ENCODE measurements around the gene NKAIN4. TPM values are rescaled to one million over a fixed set of nuclear protein-coding genes. Genes with fewer than 3 reads are reported as not detected.

Gene NKAIN4
- 1 to 10 TPM in 1 of 4 donors, under 1 TPM in 1, not detected in 2; 0.51 to 5.9 TPM for polyA plus RNA-seq
- long read RNA-seq, donor 1, partial matches to known transcripts: 71 of 73 reads
- long read RNA-seq, donor 1, other reads (novel, unspliced or antisense): 0 of 73 reads
- long read RNA-seq, donor 2, partial matches to known transcripts: 0 of 2 reads
- long read RNA-seq, donor 2, other reads (novel, unspliced or antisense): 0 of 2 reads
- long read RNA-seq, donor 3, partial matches to known transcripts: 0 of 1 reads
- long read RNA-seq, donor 3, other reads (novel, unspliced or antisense): 0 of 1 reads
- long read RNA-seq, donor 4: 0 reads
- long read RNA-seq, donor 5, partial matches to known transcripts: 0 of 1 reads
- long read RNA-seq, donor 5, other reads (novel, unspliced or antisense): 0 of 1 reads
- long read RNA-seq, donor 6: 0 reads
- long read RNA-seq, donor 7, partial matches to known transcripts: 14 of 16 reads
- long read RNA-seq, donor 7, other reads (novel, unspliced or antisense): 0 of 16 reads
- long read RNA-seq, donor 8, partial matches to known transcripts: 0 of 2 reads
- long read RNA-seq, donor 8, other reads (novel, unspliced or antisense): 0 of 2 reads
- long read RNA-seq, donor 9: 0 reads
- long read RNA-seq, donor 10, partial matches to known transcripts: 0 of 4 reads
- long read RNA-seq, donor 10, other reads (novel, unspliced or antisense): 0 of 4 reads

GRCh38 chr20:63254232-63254605 is at the start of gene NKAIN4:
Gene NKAIN4 (minus strand): TSS chr20:63254463. CDS start chr20:63254450, 13 bp downstream.
- WGBS, 3 donors: 0 to 10% (median 2%) methylated on average over 7 to 46 of the region's 46 CpGs

DNA sequence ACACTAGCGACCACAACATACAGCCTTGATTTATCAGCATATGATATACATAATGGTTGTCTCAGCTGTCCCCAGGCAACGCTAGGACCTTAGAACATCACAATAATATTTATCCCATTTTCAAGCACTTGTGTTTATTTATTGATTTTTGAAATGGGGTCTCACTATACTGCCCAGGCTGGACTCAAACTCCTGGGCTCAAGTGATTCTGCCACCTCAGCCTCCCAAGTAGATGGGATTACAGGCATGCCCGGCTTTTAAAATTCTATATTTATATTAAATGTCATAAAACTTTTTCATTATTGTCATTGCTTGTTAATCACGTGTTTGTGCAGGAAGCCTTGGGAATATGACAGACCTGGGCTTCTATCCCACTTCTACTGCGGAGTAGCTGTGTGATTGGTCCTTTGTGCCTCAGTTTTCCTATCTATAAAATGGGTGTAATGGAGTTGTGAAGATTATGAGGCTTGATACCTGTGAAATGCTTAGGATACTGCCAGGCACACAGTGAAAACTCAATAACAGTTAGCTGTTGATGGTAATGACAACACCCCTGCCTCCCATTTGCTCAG is 48.9 kb upstream of the NKAIN4 start:
- Histone ChIP-seq H3K9me3 (ENCODE audit: control insufficient read depth in 2 of 2, insufficient read depth in 1 of 2, low read depth in 1 of 2, low read length in 1 of 2) (peaks cover 0 to 5% of the 10 kb centered on the region in 2 donors), H3K4me1 (ENCODE audit: control insufficient read depth in 3 of 3, insufficient read depth in 2 of 3, low read depth in 1 of 3, low read length in 2 of 3) (no peaks in the 10 kb centered on the region), H3K27ac (ENCODE audit: low read depth in 1 of 3, low read length in 2 of 3) (no peak overlapping the region), H3K36me3 (ENCODE audit: control insufficient read depth in 3 of 3, insufficient read depth in 2 of 3, low read depth in 1 of 3, low read length in 3 of 3) (no peaks in the 10 kb centered on the region), H3K4me3 (ENCODE audit: low read depth in 1 of 3, low read length in 3 of 3) (no peak overlapping the region), H3K27me3 (ENCODE audit: control insufficient read depth in 3 of 3, insufficient read depth in 3 of 3, low read length in 3 of 3) (peaks cover 0 to 8% (median 4%) of the 10 kb centered on the region in 3 donors)
- 57 to 68% (median 65%) methylated on average over 5 of the region's 5 CpGs for WGBS, 3 donors
- FAIRE-seq: no peak
- DNase-seq: no peak

More at GRCh38 chr20:63254232-63254605, at the start of gene NKAIN4:
- H3K36me3 ChIP-seq (ENCODE audit: control insufficient read depth in 3 of 3, insufficient read depth in 2 of 3, low read depth in 1 of 3, low read length in 3 of 3): no peaks in the 10 kb centered on the region
- DNase-seq (no peak), FAIRE-seq (no peak)
- no peaks in the 10 kb centered on the region for H3K9me3 ChIP-seq (ENCODE audit: control insufficient read depth in 2 of 2, insufficient read depth in 1 of 2, low read depth in 1 of 2, low read length in 1 of 2)
- H3K27me3 ChIP-seq (ENCODE audit: control insufficient read depth in 3 of 3, insufficient read depth in 3 of 3, low read length in 3 of 3): peaks cover 11 to 40% (median 23%) of the 10 kb centered on the region in 3 donors
- H3K4me3 ChIP-seq (ENCODE audit: low read depth in 1 of 3, low read length in 3 of 3): peak within 1 kb of the TSS in 1 of 3 donors; percentile 26
- no peak within 1 kb of the TSS for H3K27ac ChIP-seq (ENCODE audit: low read depth in 1 of 3, low read length in 2 of 3)
- peaks cover 0 to 12% (median 0%) of the 10 kb centered on the region in 3 donors for H3K4me1 ChIP-seq (ENCODE audit: control insufficient read depth in 3 of 3, insufficient read depth in 2 of 3, low read depth in 1 of 3, low read length in 2 of 3)

- Histone ChIP-seq H3K4me3 (ENCODE audit: low read depth in 1 of 3, low read length in 3 of 3) (no peak overlapping the region), H3K27me3 (ENCODE audit: control insufficient read depth in 3 of 3, insufficient read depth in 3 of 3, low read length in 3 of 3) (peaks cover 0 to 8% (median 4%) of the 10 kb centered on the region in 3 donors), H3K27ac (ENCODE audit: low read depth in 1 of 3, low read length in 2 of 3) (no peak overlapping the region), H3K36me3 (ENCODE audit: control insufficient read depth in 3 of 3, insufficient read depth in 2 of 3, low read depth in 1 of 3, low read length in 3 of 3) (no peaks in the 10 kb centered on the region), H3K4me1 (ENCODE audit: control insufficient read depth in 3 of 3, insufficient read depth in 2 of 3, low read depth in 1 of 3, low read length in 2 of 3) (no peaks in the 10 kb centered on the region), H3K9me3 (ENCODE audit: control insufficient read depth in 2 of 2, insufficient read depth in 1 of 2, low read depth in 1 of 2, low read length in 1 of 2) (peaks cover 0 to 5% of the 10 kb centered on the region in 2 donors)
- WGBS, 3 donors: 93 to 95% (median 94%) methylated on average over 1 of the region's 1 CpG
- FAIRE-seq (no peak), DNase-seq (no peak)
Observed at GRCh38 chr20:63301671-63302070, 47.4 kb upstream of the NKAIN4 start.

DNA sequence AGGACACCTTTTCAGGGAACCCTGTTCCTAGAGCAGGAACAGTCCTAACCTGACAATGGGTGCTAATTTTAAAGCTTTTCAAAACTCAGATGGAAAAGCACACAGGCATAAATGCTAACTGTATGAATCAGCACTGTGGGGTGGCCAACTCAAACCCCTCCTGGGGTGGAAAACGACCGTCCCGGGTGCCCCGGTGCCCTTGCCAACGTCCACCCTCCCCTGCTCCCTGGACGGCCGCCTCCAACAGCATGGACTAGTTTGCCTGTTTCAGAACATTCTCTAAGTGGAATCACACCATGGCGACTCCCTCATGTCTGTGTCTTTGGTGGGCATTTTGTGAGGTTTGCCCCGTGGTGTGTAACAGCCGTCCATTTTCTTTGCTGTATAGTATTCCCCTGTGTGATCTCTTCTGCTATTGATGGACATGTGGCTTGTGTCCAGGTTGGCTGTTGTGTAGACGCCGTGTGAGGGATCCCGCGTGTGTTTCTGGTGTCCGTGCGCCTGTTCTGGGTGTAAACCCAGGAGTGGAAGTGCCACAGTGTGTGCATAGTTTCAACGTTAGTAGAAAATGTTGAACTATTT is 44.6 kb upstream of the NKAIN4 start:
- Histone ChIP-seq H3K27ac (ENCODE audit: low read depth in 1 of 3, low read length in 2 of 3) (no peak overlapping the region), H3K9me3 (ENCODE audit: control insufficient read depth in 2 of 2, insufficient read depth in 1 of 2, low read depth in 1 of 2, low read length in 1 of 2) (peaks cover 0 to 5% of the 10 kb centered on the region in 2 donors), H3K4me3 (ENCODE audit: low read depth in 1 of 3, low read length in 3 of 3) (no peak overlapping the region), H3K27me3 (ENCODE audit: control insufficient read depth in 3 of 3, insufficient read depth in 3 of 3, low read length in 3 of 3) (peaks cover 0 to 23% (median 12%) of the 10 kb centered on the region in 3 donors), H3K36me3 (ENCODE audit: control insufficient read depth in 3 of 3, insufficient read depth in 2 of 3, low read depth in 1 of 3, low read length in 3 of 3) (no peaks in the 10 kb centered on the region), H3K4me1 (ENCODE audit: control insufficient read depth in 3 of 3, insufficient read depth in 2 of 3, low read depth in 1 of 3, low read length in 2 of 3) (no peaks in the 10 kb centered on the region)
- 87 to 90% (median 88%) methylated on average over 17 of the region's 17 CpGs for WGBS, 3 donors
- DNase-seq: no peak
- FAIRE-seq: no peak

- 75 to 85% (median 79%) methylated on average over 14 to 16 of the region's 16 CpGs for WGBS, 3 donors
Observed at GRCh38 chr20:63297796-63298572, 43.7 kb upstream of the NKAIN4 start.

GRCh38 chr20:63297371-63297781 is 43.1 kb upstream of the NKAIN4 start:
- Histone ChIP-seq H3K27ac (ENCODE audit: low read depth in 1 of 3, low read length in 2 of 3) (no peak overlapping the region), H3K36me3 (ENCODE audit: control insufficient read depth in 3 of 3, insufficient read depth in 2 of 3, low read depth in 1 of 3, low read length in 3 of 3) (no peaks in the 10 kb centered on the region), H3K4me3 (ENCODE audit: low read depth in 1 of 3, low read length in 3 of 3) (no peak overlapping the region), H3K9me3 (ENCODE audit: control insufficient read depth in 2 of 2, insufficient read depth in 1 of 2, low read depth in 1 of 2, low read length in 1 of 2) (peaks cover 0 to 5% of the 10 kb centered on the region in 2 donors), H3K27me3 (ENCODE audit: control insufficient read depth in 3 of 3, insufficient read depth in 3 of 3, low read length in 3 of 3) (peaks cover 0 to 25% (median 12%) of the 10 kb centered on the region in 3 donors), H3K4me1 (ENCODE audit: control insufficient read depth in 3 of 3, insufficient read depth in 2 of 3, low read depth in 1 of 3, low read length in 2 of 3) (no peaks in the 10 kb centered on the region)
- WGBS, 3 donors: 51 to 67% (median 60%) methylated on average over 11 of the region's 11 CpGs
- DNase-seq: no peak
- no peak for FAIRE-seq

More at GRCh38 chr20:63297796-63298572, 43.7 kb upstream of the NKAIN4 start:
- FAIRE-seq (no peak), DNase-seq (no peak)
- Histone ChIP-seq H3K4me1 (ENCODE audit: control insufficient read depth in 3 of 3, insufficient read depth in 2 of 3, low read depth in 1 of 3, low read length in 2 of 3) (no peaks in the 10 kb centered on the region), H3K36me3 (ENCODE audit: control insufficient read depth in 3 of 3, insufficient read depth in 2 of 3, low read depth in 1 of 3, low read length in 3 of 3) (no peaks in the 10 kb centered on the region), H3K27me3 (ENCODE audit: control insufficient read depth in 3 of 3, insufficient read depth in 3 of 3, low read length in 3 of 3) (peaks cover 0 to 23% (median 12%) of the 10 kb centered on the region in 3 donors), H3K9me3 (ENCODE audit: control insufficient read depth in 2 of 2, insufficient read depth in 1 of 2, low read depth in 1 of 2, low read length in 1 of 2) (peaks cover 0 to 5% of the 10 kb centered on the region in 2 donors), H3K27ac (ENCODE audit: low read depth in 1 of 3, low read length in 2 of 3) (no peak overlapping the region), H3K4me3 (ENCODE audit: low read depth in 1 of 3, low read length in 3 of 3) (no peak overlapping the region)

DNA sequence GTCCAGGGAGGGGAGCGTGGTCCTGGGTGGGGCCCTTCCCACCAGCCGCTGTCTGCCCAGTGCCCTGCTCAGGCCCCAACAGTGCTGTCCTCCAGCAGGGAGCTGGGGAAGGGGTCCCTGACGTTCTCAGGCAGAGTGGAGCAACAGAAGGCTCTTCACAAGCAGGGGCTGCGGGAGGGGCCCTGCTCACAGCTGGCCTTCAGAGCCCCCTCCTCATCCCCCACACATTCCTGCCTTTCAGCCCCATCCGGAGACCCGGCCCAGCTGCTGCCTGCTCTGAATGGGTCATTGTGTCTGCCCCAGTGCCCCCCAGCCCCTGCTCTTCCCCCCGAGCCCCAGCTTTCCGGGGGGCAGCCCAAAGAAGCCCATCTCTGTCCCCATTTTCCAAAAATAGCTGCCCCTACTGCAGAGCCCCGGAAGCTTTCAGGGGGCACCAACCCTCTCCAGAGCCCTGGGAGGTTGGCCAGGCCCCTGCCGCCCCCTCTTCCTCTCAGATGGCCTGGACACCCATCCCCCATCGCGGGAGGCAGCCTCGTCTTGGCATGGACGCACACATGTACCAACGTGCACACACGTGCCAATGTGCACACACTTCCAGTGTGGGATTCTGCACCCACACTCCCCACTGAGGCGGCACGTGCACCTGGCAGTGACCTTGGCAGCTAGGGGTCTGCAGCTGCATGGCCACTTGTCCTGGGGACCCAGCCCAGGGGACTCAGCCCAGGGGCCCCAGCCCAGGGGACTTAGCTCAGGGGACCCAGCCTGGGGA is 42.5 kb upstream of the NKAIN4 start:
- Histone ChIP-seq H3K27ac (ENCODE audit: low read depth in 1 of 3, low read length in 2 of 3) (no peak overlapping the region), H3K4me1 (ENCODE audit: control insufficient read depth in 3 of 3, insufficient read depth in 2 of 3, low read depth in 1 of 3, low read length in 2 of 3) (no peaks in the 10 kb centered on the region), H3K36me3 (ENCODE audit: control insufficient read depth in 3 of 3, insufficient read depth in 2 of 3, low read depth in 1 of 3, low read length in 3 of 3) (peaks cover 0 to 2% (median 0%) of the 10 kb centered on the region in 3 donors), H3K4me3 (ENCODE audit: low read depth in 1 of 3, low read length in 3 of 3) (no peak overlapping the region), H3K9me3 (ENCODE audit: control insufficient read depth in 2 of 2, insufficient read depth in 1 of 2, low read depth in 1 of 2, low read length in 1 of 2) (peaks cover 0 to 5% of the 10 kb centered on the region in 2 donors), H3K27me3 (ENCODE audit: control insufficient read depth in 3 of 3, insufficient read depth in 3 of 3, low read length in 3 of 3) (peaks cover 0 to 25% (median 14%) of the 10 kb centered on the region in 3 donors)
- FAIRE-seq (no peak), DNase-seq (no peak)
- 36 to 45% (median 40%) methylated on average over 17 to 18 of the region's 18 CpGs for WGBS, 3 donors

All from small intestine (tissue), 16 donors.